GM23338 (cell line): ENCODE measurements around the gene CCDC196. TPM values are rescaled to one million over a fixed set of nuclear protein-coding genes. Genes with fewer than 3 reads are reported as not detected.

Experiments
- ATAC-seq: fragments of 200-7000 bp; cut with Tn5 transposase; 3 replicates; pipeline ENCODE4 v1.9.1; 2020
- DNase-seq: peaks from one replicate; pipeline ENCODE4 v3.0.0-alpha.2; 2015; ENCODE audit warnings: low spot score
- H2AFZ ChIP-seq: fragments of 200-600 bp; sonication (generic); 2 replicates; pipeline ENCODE4 v1.8.0; 2016; ENCODE audit warnings: antibody characterized with exemption, mild to moderate bottlenecking, moderate library complexity
- H3F3A ChIP-seq: fragments of 200-600 bp; sonication (generic); replicated peaks from 2 replicates; pipeline ENCODE4 v1.8.0; 2017; ENCODE audit warnings: antibody characterized with exemption, mixed run types, low read depth
- H3K27ac ChIP-seq: fragments of 200-600 bp; sonication (generic); 2 replicates; pipeline ENCODE4 v1.6.1; 2016; ENCODE audit warnings: low read depth
- H3K27me3 ChIP-seq: fragments of 200-600 bp; sonication (generic); 2 replicates; pipeline ENCODE4 v1.8.0; 2016; ENCODE audit warnings: mild to moderate bottlenecking, mixed run types, moderate library complexity; ENCODE audit not compliant: insufficient read depth
- H3K36me3 ChIP-seq: fragments of 200-600 bp; sonication (generic); 2 replicates; pipeline ENCODE4 v1.8.0; 2016; ENCODE audit warnings: mild to moderate bottlenecking; ENCODE audit not compliant: insufficient read depth
- H3K4me1 ChIP-seq: fragments of 200-600 bp; sonication (generic); 2 replicates; pipeline ENCODE4 v1.8.0; 2016; ENCODE audit warnings: mild to moderate bottlenecking, moderate library complexity; ENCODE audit not compliant: insufficient read depth
- H3K4me2 ChIP-seq: fragments of 200-600 bp; sonication (generic); 2 replicates; pipeline ENCODE4 v1.7.1; 2017; ENCODE audit warnings: mixed run types
- H3K4me3 ChIP-seq: fragments of 200-600 bp; sonication (generic); 2 replicates; pipeline ENCODE4 v1.6.1; 2016; ENCODE audit warnings: mixed run types
- H3K79me2 ChIP-seq: fragments of 200-600 bp; sonication (generic); replicated peaks from 2 replicates; pipeline ENCODE4 v1.8.0; 2017; ENCODE audit warnings: mild to moderate bottlenecking; ENCODE audit not compliant: insufficient read depth
- H3K9me2 ChIP-seq: fragments of 200-600 bp; sonication (generic); 2 replicates; pipeline ENCODE4 v1.8.0; 2017; ENCODE audit not compliant: insufficient read depth
- H4K20me1 ChIP-seq: fragments of 200-600 bp; sonication (generic); replicated peaks from 2 replicates; pipeline ENCODE4 v1.8.0; 2017; ENCODE audit warnings: mild to moderate bottlenecking; ENCODE audit not compliant: insufficient read depth
- H3K27ac Mint-ChIP-seq: 2 replicates; pipeline ENCODE4 v1.8.0; 2020; ENCODE audit warnings: inconsistent platforms, mild to moderate bottlenecking, moderate library complexity, mixed read lengths
- H3K27me3 Mint-ChIP-seq: 3 replicates; pipeline ENCODE4 v1.8.0; 2022; ENCODE audit warnings: low read depth, mild to moderate bottlenecking, moderate library complexity, mixed read lengths, inconsistent platforms; ENCODE audit not compliant: insufficient read depth, poor library complexity
- H3K36me3 Mint-ChIP-seq: 3 replicates; pipeline ENCODE4 v1.8.0; 2021; ENCODE audit warnings: low read depth, mild to moderate bottlenecking, inconsistent platforms, moderate library complexity, mixed read lengths
- H3K4me1 Mint-ChIP-seq: 3 replicates; pipeline ENCODE4 v1.8.0; 2020; ENCODE audit warnings: mild to moderate bottlenecking, inconsistent platforms, mixed read lengths
- H3K4me3 Mint-ChIP-seq: 3 replicates; pipeline ENCODE4 v1.8.0; 2021; ENCODE audit warnings: moderate library complexity, mild to moderate bottlenecking, inconsistent platforms, mixed read lengths
- H3K9me3 Mint-ChIP-seq: 3 replicates; pipeline ENCODE4 v1.8.0; 2020; ENCODE audit warnings: moderate library complexity, mild to moderate bottlenecking, inconsistent platforms, mixed read lengths
- EZH2 ChIP-seq: fragments of 200-600 bp; sonication (generic); IDR thresholded peaks from one replicate; pipeline ENCODE4 v1.8.0; 2017; ENCODE audit warnings: antibody characterized with exemption, mild to moderate bottlenecking, low read depth; ENCODE audit not compliant: unreplicated experiment
- EZH2phosphoT487 ChIP-seq: fragments of 200-600 bp; sonication (generic); IDR thresholded peaks from one replicate; pipeline ENCODE4 v1.8.1; 2018; ENCODE audit warnings: antibody characterized with exemption; ENCODE audit not compliant: unreplicated experiment
- JUNB ChIP-seq: IDR thresholded peaks from one replicate; pipeline ENCODE4 v1.6.1; 2016; ENCODE audit warnings: antibody characterized with exemption; ENCODE audit not compliant: unreplicated experiment
- NANOG ChIP-seq: IDR thresholded peaks from 2 replicates; pipeline ENCODE4 v1.6.1; 2016; ENCODE audit warnings: antibody characterized with exemption, borderline replicate concordance
- POLR2AphosphoS5 ChIP-seq: IDR thresholded peaks from 2 replicates; pipeline ENCODE4 v1.6.1; 2016; ENCODE audit warnings: antibody characterized with exemption, low read depth
- STAT1 ChIP-seq: IDR thresholded peaks from one replicate; pipeline ENCODE4 v1.6.1; 2016; ENCODE audit warnings: antibody characterized with exemption; ENCODE audit not compliant: unreplicated experiment
- ZNF114 ChIP-seq: fragments of 250-450 bp; sonication (Bioruptor Pico); IDR thresholded peaks from 2 replicates; pipeline ENCODE4 v1.5.0; 2020; ENCODE audit warnings: mild to moderate bottlenecking, moderate library complexity
- polyA plus RNA-seq: library from polyadenylated mRNA; unstranded; fragments of >200 nt; fragmentation: Nextera tagmentation; extraction: Ambion mirVana; gene quantifications from 2 replicates; pipeline ENCODE4 v1.2.1, GENCODE V29; 2016
- total RNA-seq: library from RNA; depleted of rRNA; stranded (reverse); fragments of >200 nt; shearing (Covaris generic); gene quantifications from 2 replicates; pipeline ENCODE4 v1.2.3, GENCODE V29; 2014
- TF ChIP-seq, protein P1 (sequence below), 2 experiments: fragments of 200-600 bp in 1 of 2; sonication (generic) in 1 of 2; conservative IDR thresholded peaks; 2 replicates each; pipeline versions ENCODE4 v1.5.1 to v1.6.1; 2016 to 2017; ENCODE audit warnings: antibody characterized with exemption in 2 of 2, low read depth in 2 of 2, mild to moderate bottlenecking in 2 of 2, moderate library complexity in 1 of 2
- TF ChIP-seq, protein P2 (sequence below): IDR thresholded peaks from one replicate; pipeline ENCODE4 v1.6.1; 2018; ENCODE audit warnings: antibody characterized with exemption; ENCODE audit not compliant: unreplicated experiment

The CCDC196 gene
- total and polyA plus RNA-seq, 2 experiments from 2014 or later: 0.27 TPM; not detected in 1

DNA sequence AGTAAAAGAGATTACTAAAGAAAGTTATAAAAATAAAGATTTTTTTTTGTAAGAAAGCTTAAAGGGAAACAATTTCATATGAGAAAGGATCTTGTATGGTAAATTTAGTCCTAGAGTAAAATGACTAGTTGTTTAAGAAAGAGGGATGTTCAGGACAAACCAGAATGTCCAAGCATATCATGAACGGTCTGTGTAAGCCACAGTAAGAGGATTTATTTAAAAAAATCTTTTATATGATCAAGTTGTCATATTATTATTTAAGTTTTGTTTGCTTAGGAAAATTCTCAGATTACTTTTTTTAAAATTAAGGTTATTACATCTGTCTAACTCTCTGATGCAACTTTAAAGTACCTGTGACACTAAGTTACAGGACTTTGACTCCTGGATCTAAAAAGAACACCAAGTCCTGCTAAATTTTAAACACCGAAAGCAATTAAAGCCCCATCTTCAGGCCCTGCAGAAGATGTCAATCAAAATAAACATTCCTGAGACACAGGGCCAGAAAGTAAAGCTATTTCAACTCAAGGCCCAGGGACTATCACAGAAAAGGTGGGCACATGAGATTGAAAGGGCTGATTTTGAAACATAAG, 17.3 kb upstream of the CCDC196 start:
- no peaks in the 10 kb centered on the region for H3K79me2 ChIP-seq
- H4K20me1 ChIP-seq: no peaks in the 10 kb centered on the region
- TF ChIP-seq EZH2 (no peak), POLR2AphosphoS5 (no peak), NANOG (no peak), JUNB (no peak), STAT1 (no peak)
- TF ChIP-seq, protein P1, sequence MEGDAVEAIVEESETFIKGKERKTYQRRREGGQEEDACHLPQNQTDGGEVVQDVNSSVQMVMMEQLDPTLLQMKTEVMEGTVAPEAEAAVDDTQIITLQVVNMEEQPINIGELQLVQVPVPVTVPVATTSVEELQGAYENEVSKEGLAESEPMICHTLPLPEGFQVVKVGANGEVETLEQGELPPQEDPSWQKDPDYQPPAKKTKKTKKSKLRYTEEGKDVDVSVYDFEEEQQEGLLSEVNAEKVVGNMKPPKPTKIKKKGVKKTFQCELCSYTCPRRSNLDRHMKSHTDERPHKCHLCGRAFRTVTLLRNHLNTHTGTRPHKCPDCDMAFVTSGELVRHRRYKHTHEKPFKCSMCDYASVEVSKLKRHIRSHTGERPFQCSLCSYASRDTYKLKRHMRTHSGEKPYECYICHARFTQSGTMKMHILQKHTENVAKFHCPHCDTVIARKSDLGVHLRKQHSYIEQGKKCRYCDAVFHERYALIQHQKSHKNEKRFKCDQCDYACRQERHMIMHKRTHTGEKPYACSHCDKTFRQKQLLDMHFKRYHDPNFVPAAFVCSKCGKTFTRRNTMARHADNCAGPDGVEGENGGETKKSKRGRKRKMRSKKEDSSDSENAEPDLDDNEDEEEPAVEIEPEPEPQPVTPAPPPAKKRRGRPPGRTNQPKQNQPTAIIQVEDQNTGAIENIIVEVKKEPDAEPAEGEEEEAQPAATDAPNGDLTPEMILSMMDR (conservative IDR thresholded peaks at IDR 0.05; ENCODE audit: low read depth in 2 of 2): no peak
- H2AFZ ChIP-seq: no peak overlapping the region
- H3K4me3 Mint-ChIP-seq: no peak overlapping the region
- no peaks in the 10 kb centered on the region for H3K4me1 ChIP-seq
- ATAC-seq (no peak), DNase-seq (peak; percentile 22)
- H3K36me3 Mint-ChIP-seq: peaks cover 35% of the 10 kb centered on the region
- no peaks in the 10 kb centered on the region for H3K27me3 ChIP-seq
- peaks cover 6% of the 10 kb centered on the region; the same call in 1 of the 2 replicates for H3K9me2 ChIP-seq
- H3K4me1 Mint-ChIP-seq: no peaks in the 10 kb centered on the region
- H3K27ac ChIP-seq: no peak overlapping the region
- no peak overlapping the region for H3K27ac Mint-ChIP-seq
- peaks cover 3% of the 10 kb centered on the region for H3K27me3 Mint-ChIP-seq
- H3K36me3 ChIP-seq: peaks cover 18% of the 10 kb centered on the region
- no peak overlapping the region; the same call in 1 of the 2 replicates for H3K4me3 ChIP-seq
- peaks cover 80% of the 10 kb centered on the region for H3K9me3 Mint-ChIP-seq
- H3F3A ChIP-seq: no peaks in the 10 kb centered on the region
- no peak overlapping the region for H3K4me2 ChIP-seq

DNA sequence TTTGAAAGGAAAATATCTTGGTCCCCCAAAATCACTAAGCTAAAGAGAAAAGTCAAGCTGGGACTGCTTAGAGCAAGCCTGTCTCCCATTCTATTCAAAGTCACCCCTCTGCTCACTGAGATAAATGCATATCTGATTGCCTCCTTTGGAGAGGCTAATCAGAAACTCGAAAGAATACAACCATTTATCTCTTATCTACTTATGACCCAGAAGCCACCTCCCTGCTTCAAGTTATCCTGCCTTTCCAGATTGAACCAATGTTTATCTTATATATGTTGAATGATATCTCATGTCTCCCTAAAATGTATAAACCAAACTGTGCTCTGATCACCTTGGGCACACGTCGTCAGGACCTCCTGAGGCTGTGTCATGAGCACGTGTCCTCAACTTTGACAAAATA, 14.6 kb upstream of the CCDC196 start:
- Histone ChIP-seq H3K4me3 (no peak overlapping the region), H4K20me1 (no peaks in the 10 kb centered on the region), H3K79me2 (no peaks in the 10 kb centered on the region), H3K27ac (no peak overlapping the region), H3K36me3 (peaks cover 15% of the 10 kb centered on the region), H3K9me2 (peaks cover 6% of the 10 kb centered on the region; the same call in 1 of the 2 replicates), H3F3A (no peaks in the 10 kb centered on the region), H3K27me3 (no peaks in the 10 kb centered on the region), H2AFZ (no peak overlapping the region), H3K4me2 (no peak overlapping the region), H3K4me1 (no peaks in the 10 kb centered on the region)
- TF ChIP-seq, protein P1 (conservative IDR thresholded peaks at IDR 0.05; ENCODE audit: low read depth in 2 of 2): no peak
- TF ChIP-seq POLR2AphosphoS5: no peak
- no peak for TF ChIP-seq EZH2phosphoT487
- TF ChIP-seq, protein P2, sequence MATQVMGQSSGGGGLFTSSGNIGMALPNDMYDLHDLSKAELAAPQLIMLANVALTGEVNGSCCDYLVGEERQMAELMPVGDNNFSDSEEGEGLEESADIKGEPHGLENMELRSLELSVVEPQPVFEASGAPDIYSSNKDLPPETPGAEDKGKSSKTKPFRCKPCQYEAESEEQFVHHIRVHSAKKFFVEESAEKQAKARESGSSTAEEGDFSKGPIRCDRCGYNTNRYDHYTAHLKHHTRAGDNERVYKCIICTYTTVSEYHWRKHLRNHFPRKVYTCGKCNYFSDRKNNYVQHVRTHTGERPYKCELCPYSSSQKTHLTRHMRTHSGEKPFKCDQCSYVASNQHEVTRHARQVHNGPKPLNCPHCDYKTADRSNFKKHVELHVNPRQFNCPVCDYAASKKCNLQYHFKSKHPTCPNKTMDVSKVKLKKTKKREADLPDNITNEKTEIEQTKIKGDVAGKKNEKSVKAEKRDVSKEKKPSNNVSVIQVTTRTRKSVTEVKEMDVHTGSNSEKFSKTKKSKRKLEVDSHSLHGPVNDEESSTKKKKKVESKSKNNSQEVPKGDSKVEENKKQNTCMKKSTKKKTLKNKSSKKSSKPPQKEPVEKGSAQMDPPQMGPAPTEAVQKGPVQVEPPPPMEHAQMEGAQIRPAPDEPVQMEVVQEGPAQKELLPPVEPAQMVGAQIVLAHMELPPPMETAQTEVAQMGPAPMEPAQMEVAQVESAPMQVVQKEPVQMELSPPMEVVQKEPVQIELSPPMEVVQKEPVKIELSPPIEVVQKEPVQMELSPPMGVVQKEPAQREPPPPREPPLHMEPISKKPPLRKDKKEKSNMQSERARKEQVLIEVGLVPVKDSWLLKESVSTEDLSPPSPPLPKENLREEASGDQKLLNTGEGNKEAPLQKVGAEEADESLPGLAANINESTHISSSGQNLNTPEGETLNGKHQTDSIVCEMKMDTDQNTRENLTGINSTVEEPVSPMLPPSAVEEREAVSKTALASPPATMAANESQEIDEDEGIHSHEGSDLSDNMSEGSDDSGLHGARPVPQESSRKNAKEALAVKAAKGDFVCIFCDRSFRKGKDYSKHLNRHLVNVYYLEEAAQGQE: no peak
- no peak for TF ChIP-seq ZNF114 (CRISPR knock-in tag)
- no peaks in the 10 kb centered on the region for H3K4me1 Mint-ChIP-seq
- no peak for ATAC-seq
- peaks cover 65% of the 10 kb centered on the region for H3K9me3 Mint-ChIP-seq
- DNase-seq: no peak
- H3K36me3 Mint-ChIP-seq: peaks cover 29% of the 10 kb centered on the region
- no peak overlapping the region for H3K27ac Mint-ChIP-seq
- H3K4me3 Mint-ChIP-seq: no peak overlapping the region
- peaks cover 3% of the 10 kb centered on the region for H3K27me3 Mint-ChIP-seq
